Uterus (tissue), 2 donors: ENCODE measurements around the gene CTDSPL.

ENCODE experiments used
- POLR2A ChIP-seq, 2 donors: fragments of 450-650 bp; IDR thresholded peaks; one replicate each; pipeline ENCODE4 v1.6.1; 2016; ENCODE audit warnings: antibody characterized with exemption in 2 of 2, mild to moderate bottlenecking in 1 of 2, moderate library complexity in 1 of 2
- TF ChIP-seq, protein P1 (sequence below), 4 experiments: fragments of 200-600 bp in 2 of 4; fragments of 450-650 bp in 2 of 4; sonication (generic) in 2 of 4; IDR thresholded peaks; one replicate each; pipeline ENCODE4 v1.5.1; 2016 to 2019; ENCODE audit warnings: antibody characterized with exemption in 4 of 4, mild to moderate bottlenecking in 2 of 4, moderate library complexity in 1 of 4

DNA sequence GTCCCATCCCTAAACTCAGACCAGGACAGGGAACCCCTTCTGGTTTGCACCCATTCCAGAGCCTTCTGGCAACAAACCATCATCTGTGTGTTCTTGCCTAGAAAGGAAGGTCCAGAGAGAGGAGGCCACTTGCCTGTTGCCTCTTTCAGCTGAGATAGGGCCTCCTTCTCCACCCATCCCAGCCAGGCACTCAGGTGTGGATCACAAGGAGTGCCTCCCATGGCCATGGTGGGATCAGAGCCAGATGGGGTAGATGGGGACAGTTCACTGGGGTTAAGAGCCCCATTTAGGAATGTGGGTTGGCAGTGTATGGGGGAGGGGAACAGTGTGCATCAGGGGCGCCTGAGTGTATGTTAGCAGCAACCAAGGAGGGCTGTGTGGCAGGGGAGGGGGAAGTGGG lies 8.9 kb upstream of the CTDSPL start:
- TF ChIP-seq POLR2A (IDR thresholded peaks at IDR 0.05), result no peak
- TF ChIP-seq, protein P1, sequence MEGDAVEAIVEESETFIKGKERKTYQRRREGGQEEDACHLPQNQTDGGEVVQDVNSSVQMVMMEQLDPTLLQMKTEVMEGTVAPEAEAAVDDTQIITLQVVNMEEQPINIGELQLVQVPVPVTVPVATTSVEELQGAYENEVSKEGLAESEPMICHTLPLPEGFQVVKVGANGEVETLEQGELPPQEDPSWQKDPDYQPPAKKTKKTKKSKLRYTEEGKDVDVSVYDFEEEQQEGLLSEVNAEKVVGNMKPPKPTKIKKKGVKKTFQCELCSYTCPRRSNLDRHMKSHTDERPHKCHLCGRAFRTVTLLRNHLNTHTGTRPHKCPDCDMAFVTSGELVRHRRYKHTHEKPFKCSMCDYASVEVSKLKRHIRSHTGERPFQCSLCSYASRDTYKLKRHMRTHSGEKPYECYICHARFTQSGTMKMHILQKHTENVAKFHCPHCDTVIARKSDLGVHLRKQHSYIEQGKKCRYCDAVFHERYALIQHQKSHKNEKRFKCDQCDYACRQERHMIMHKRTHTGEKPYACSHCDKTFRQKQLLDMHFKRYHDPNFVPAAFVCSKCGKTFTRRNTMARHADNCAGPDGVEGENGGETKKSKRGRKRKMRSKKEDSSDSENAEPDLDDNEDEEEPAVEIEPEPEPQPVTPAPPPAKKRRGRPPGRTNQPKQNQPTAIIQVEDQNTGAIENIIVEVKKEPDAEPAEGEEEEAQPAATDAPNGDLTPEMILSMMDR (IDR thresholded peaks at IDR 0.05), result no peak
